Activated CD4-positive, alpha-beta memory T cell treated with anti-CD3 and anti-CD28 coated beads for 36 hours (primary cell): ENCODE results near the gene GARIN3. TPM values are rescaled to one million over a fixed set of nuclear protein-coding genes. Genes with fewer than 3 reads are reported as not detected.

ENCODE experiments used
- CTCF ChIA-PET: fragments of 350-600 bp; sonication (Branson Sonifier 250); formaldehyde crosslinking; loops from one replicate; lab custom pipeline; 2021; ENCODE audit warnings: antibody characterized with exemption, inconsistent platforms; lab: Charles Lee
- POLR2A ChIA-PET: fragments of 350-600 bp; sonication (Branson Sonifier 250); formaldehyde crosslinking; loops from one replicate; lab custom pipeline; 2021; ENCODE audit warnings: antibody characterized with exemption; lab: Charles Lee
- DNase-seq: peaks from one replicate; pipeline ENCODE4 v3.0.0-alpha.2; 2020
- H3K27ac Mint-ChIP-seq: one replicate; pipeline ENCODE4 v1.8.0; 2021; ENCODE audit warnings: mixed read lengths
- H3K27me3 Mint-ChIP-seq: one replicate; pipeline ENCODE4 v1.8.0; 2021; ENCODE audit warnings: mixed read lengths
- H3K36me3 Mint-ChIP-seq: one replicate; pipeline ENCODE4 v1.8.0; 2021; ENCODE audit warnings: mixed read lengths
- H3K4me1 Mint-ChIP-seq: one replicate; pipeline ENCODE4 v1.8.0; 2021; ENCODE audit warnings: low read depth, mixed read lengths
- H3K4me3 Mint-ChIP-seq: one replicate; pipeline ENCODE4 v1.8.0; 2021; ENCODE audit warnings: mild to moderate bottlenecking, mixed read lengths
- H3K9me3 Mint-ChIP-seq: one replicate; pipeline ENCODE4 v1.8.0; 2021; ENCODE audit warnings: mixed read lengths
- intact Hi-C: fragments of 100-400 bp; cut with micrococcal nuclease; formaldehyde crosslinking; loops from one replicate; pipeline ENCODE4 v1.15.1; 2023
- total RNA-seq, 2 experiments: library from RNA; stranded (reverse); gene quantifications; one replicate each; pipeline ENCODE4 v1.2.3, GENCODE V29; 2021

Gene GARIN3
- total RNA-seq, 2 experiments from 2014 or later: 1.3 to 1.4 TPM

DNA sequence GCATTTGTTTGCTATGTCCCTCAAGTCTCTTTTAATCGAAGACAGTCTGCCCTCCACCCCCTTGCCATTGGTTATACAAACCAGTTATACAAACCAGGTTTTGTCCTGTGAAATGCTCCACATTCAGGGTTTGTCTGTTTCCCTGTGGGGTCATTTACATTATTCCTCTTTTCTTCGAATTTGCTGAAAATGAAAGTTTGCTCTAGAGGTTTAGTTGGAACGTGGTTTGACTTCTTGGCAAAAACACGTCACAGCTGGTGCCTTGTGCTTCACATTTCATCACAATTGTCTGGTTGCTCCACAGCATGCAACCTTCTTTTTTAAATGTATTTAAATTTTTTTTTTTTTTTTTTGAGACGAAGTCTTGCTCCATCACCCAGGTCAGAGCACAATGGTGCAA is 53.1 kb downstream of the GARIN3 start:
- no peaks in the 10 kb centered on the region for H3K27me3 Mint-ChIP-seq
- no peaks in the 10 kb centered on the region for H3K36me3 Mint-ChIP-seq
- no peak for DNase-seq
- peaks cover 39% of the 10 kb centered on the region for H3K4me1 Mint-ChIP-seq
- H3K27ac Mint-ChIP-seq: peak overlapping the region; percentile 40
- H3K9me3 Mint-ChIP-seq: no peaks in the 10 kb centered on the region
- ChIA-PET CTCF (interaction anchor here (1.1 to 4.6 kb wide), 2 partner anchors 20 to 36 kb away, joined by 3 to 20 read pairs; no protein-coding TSS in a partner anchor), POLR2A (no interaction called here)
- intact Hi-C loops: no loop called here
- no peak overlapping the region for H3K4me3 Mint-ChIP-seq

Other genes with a start within 250 kb of the GARIN3 start
- gene TIMD4, start 203.0 kb downstream of the GARIN3 start, total RNA-seq: 1 to 10 TPM; 1.8 to 3.1 TPM
- under 1 TPM; 0.27 to 0.40 TPM for gene HAVCR1, start 107.1 kb downstream of the GARIN3 start, total RNA-seq
- gene HAVCR2, start 57.2 kb downstream of the GARIN3 start, total RNA-seq: 10 to 100 TPM; 23.2 to 24.3 TPM
- 10 to 100 TPM; 17.2 to 19.2 TPM for gene MED7, start 23.4 kb downstream of the GARIN3 start, total RNA-seq
- gene ITK, start 14.6 kb upstream of the GARIN3 start, total RNA-seq: 100 to 1,000 TPM; 236 to 240 TPM
- gene CYFIP2, start 99.9 kb upstream of the GARIN3 start, total RNA-seq: 100 to 1,000 TPM; 319 to 321 TPM